GM12864 (cell line): ENCODE measurements around the gene COMMD7.

ENCODE experiments used
- DNase-seq: peaks from one replicate; pipeline ENCODE4 v3.0.0-alpha.2; 2011; ENCODE audit warnings: low read depth
- H3K4me3 ChIP-seq: 2 replicates; pipeline ENCODE4 v1.5.1; 2011; ENCODE audit warnings: mild to moderate bottlenecking, low read depth, low read length, control low read depth
- TF ChIP-seq, protein P1 (sequence below): IDR thresholded peaks from 2 replicates; pipeline ENCODE4 v1.5.1; 2011; ENCODE audit warnings: low read depth, mild to moderate bottlenecking, moderate library complexity, low read length, control low read depth, inconsistent platforms; ENCODE audit errors: missing control alignments

Gene COMMD7

GRCh38 chr20:32743237-32744112 is at the start of gene COMMD7:
COMMD7 (minus strand) TSS chr20:32743467; CDS start chr20:32743391, 76 bp downstream.
- peak within 1 kb of the TSS; percentile 85 for H3K4me3 ChIP-seq
- DNase-seq = peak; percentile 49
- TF ChIP-seq, protein P1, sequence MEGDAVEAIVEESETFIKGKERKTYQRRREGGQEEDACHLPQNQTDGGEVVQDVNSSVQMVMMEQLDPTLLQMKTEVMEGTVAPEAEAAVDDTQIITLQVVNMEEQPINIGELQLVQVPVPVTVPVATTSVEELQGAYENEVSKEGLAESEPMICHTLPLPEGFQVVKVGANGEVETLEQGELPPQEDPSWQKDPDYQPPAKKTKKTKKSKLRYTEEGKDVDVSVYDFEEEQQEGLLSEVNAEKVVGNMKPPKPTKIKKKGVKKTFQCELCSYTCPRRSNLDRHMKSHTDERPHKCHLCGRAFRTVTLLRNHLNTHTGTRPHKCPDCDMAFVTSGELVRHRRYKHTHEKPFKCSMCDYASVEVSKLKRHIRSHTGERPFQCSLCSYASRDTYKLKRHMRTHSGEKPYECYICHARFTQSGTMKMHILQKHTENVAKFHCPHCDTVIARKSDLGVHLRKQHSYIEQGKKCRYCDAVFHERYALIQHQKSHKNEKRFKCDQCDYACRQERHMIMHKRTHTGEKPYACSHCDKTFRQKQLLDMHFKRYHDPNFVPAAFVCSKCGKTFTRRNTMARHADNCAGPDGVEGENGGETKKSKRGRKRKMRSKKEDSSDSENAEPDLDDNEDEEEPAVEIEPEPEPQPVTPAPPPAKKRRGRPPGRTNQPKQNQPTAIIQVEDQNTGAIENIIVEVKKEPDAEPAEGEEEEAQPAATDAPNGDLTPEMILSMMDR = no peak

DNA sequence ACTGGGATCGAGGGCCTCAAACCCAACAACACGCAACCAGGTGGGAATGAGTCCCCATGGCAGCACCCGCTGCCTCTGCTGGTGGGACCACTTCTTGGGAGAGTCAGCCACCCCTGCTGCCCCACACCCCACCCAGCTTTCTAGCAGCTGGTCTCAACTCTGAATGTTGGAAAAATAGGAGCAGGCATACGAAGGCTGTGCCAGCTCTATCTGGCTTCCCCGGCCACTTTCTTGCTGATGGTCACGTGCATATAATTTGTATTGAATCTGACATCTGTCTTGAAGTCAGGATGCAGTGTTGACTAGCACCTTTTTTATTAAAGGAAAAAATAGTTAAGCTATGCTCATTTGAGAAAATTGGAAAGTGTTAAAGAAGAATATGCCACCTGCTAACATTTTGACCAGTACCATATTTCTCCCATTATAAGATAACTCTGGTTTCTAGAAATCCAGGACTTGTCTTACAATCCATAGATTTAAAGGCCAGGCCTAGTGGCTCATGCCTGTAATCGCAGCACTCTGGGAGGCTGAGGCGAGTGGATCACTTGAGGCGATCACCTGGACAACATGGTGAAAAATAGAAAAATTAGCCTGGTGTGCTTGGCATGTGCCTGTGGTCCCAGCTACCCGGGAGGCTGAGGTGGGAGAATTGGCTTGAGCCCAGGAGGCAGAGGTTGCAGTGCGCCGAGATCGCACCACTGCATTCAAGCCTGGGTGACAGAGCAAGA is 49.6 kb upstream of the COMMD7 start:
- DNase-seq = no peak
- TF ChIP-seq, protein P1 = no peak
- H3K4me3 ChIP-seq = no peak overlapping the region

- TF ChIP-seq, protein P1 = no peak
- no peak overlapping the region for H3K4me3 ChIP-seq
- DNase-seq = peak; percentile 8
Measured at GRCh38 chr20:32792316-32792715, 49.0 kb upstream of the COMMD7 start.

- TF ChIP-seq, protein P1 = no peak
- no peak for DNase-seq
Measured at GRCh38 chr20:32790751-32791057, 47.4 kb upstream of the COMMD7 start.

DNA sequence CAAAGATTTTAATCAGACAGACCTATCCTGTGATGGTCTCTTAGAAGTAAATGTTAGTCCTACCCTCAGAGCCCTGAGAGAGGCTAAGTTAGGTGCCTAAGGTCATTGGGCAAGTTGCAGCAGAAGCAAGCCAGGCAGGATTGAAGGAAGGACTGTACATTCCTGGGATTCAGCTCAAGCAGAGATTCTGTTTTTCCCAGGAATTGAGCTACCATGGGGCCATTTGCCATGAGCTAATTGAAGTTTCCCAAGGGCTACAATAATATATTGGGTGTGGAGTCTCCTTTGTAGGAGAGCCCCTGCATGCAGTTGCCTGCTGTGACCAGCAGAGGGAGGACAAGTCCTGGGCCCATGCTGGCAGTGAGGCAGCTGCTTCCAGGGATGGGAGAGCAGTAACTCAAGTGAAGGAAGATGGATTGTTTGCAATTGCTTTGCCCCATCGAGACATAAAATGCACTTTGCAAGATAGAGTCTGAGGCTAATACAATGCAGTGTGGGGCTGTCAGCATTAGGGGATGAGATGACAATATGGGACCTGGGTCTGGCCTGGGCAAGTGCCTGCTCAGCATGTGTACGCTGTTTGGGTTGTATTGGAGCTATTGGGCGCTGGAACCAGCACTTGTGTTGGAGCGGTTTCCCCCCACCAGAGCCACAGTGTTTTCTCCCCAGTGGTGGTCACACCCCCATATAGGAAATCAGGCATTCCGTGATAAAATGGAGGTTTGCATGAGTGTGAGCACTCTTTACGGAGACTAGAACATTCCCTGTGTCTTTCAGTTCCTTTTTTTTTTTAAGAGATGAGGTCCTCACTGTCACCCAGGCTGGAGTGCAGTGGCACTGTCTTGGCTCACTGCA is 46.9 kb upstream of the COMMD7 start:
- H3K4me3 ChIP-seq = no peak overlapping the region
- DNase-seq = peak; percentile 22
- TF ChIP-seq, protein P1 = peak; percentile 100

More at GRCh38 chr20:32790751-32791057, 47.4 kb upstream of the COMMD7 start:
- no peak overlapping the region for H3K4me3 ChIP-seq

DNA sequence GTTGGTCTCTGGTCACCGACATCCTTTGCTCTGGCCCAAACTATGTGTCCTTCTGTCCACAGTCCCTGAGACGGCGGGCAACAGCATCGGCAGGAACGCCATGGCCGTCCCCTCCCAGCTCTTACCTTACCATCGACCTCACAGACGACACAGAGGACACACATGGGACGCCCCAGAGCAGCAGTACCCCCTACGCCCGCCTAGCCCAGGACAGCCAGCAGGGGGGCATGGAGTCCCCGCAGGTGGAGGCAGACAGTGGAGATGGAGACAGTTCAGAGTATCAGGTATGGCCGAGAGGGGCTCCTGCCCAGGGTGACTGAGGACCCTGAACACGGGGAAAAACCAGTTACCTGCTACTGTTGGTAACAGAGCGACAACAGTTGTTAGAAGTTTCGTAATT is 43.9 kb upstream of the COMMD7 start:
- no peak for DNase-seq
- no peak overlapping the region for H3K4me3 ChIP-seq
- TF ChIP-seq, protein P1 = no peak
